Gastroesophageal sphincter (tissue), 4 donors: ENCODE results near the gene SLC6A12. TPM values are rescaled to one million over a fixed set of nuclear protein-coding genes. Genes with fewer than 3 reads are reported as not detected.

Experiments used
- ATAC-seq: fragments of 150-250 bp; one replicate; pipeline ENCODE4 v1.9.1; 2016; ENCODE audit warnings: mild to moderate bottlenecking, moderate library complexity
- H3K27ac ChIP-seq, 4 donors: fragments of 200-600 bp; sonication (generic) in 3 of 4; 1 replicate in 3 of 4; 2 replicates in 1 of 4; pipeline ENCODE4 v1.5.1; 2016 to 2019
- H3K27me3 ChIP-seq: fragments of 200-600 bp; sonication (generic); one replicate; pipeline ENCODE4 v1.5.1; 2019
- H3K36me3 ChIP-seq, 2 donors: fragments of 200-600 bp; sonication (generic); one replicate each; pipeline ENCODE4 v1.5.1; 2019; ENCODE audit warnings: control low read depth in 1 of 2
- H3K4me1 ChIP-seq, 3 donors: fragments of 200-600 bp; sonication (generic); 1 replicate in 2 of 3; 2 replicates in 1 of 3; pipeline ENCODE4 v1.5.1; 2016 to 2019; ENCODE audit warnings: control low read depth in 2 of 3
- H3K4me3 ChIP-seq, 2 donors: fragments of 200-600 bp; sonication (generic); one replicate each; pipeline ENCODE4 v1.5.1; 2019; ENCODE audit warnings: mild to moderate bottlenecking in 1 of 2, moderate library complexity in 1 of 2
- H3K9me3 ChIP-seq, 3 donors: fragments of 200-600 bp; sonication (generic); one replicate each; pipeline ENCODE4 v1.5.1; 2017 to 2019; ENCODE audit warnings: control low read depth in 2 of 3
- EP300 ChIP-seq: sonication (generic); formaldehyde crosslinking; IDR thresholded peaks from one replicate; pipeline ENCODE4 v1.6.1; 2017; ENCODE audit warnings: antibody characterized with exemption, mild to moderate bottlenecking
- POLR2A ChIP-seq, 2 donors: fragments of 450-650 bp; IDR thresholded peaks; one replicate each; pipeline ENCODE4 v1.6.1; 2017; ENCODE audit warnings: antibody characterized with exemption in 2 of 2, mild to moderate bottlenecking in 2 of 2, moderate library complexity in 1 of 2
- POLR2AphosphoS5 ChIP-seq: sonication (generic); formaldehyde crosslinking; IDR thresholded peaks from one replicate; pipeline ENCODE4 v1.6.1; 2017; ENCODE audit warnings: antibody characterized with exemption
- WGBS, 2 donors: methylation state at CpG; one replicate each; pipeline ENCODE4 v1.1.5; 2018; ENCODE audit warnings: low coverage in 1 of 2; 5-methylcytosine and 5-hydroxymethylcytosine counted together
- total RNA-seq, 4 donors: library from RNA; depleted of rRNA; stranded (reverse); fragments of >200 nt; gene quantifications; one replicate each; pipeline ENCODE4 v1.1.0, GENCODE V29; 2016
- TF ChIP-seq, protein P1 (sequence below), 4 experiments: fragments of 200-600 bp in 2 of 4; fragments of 450-650 bp in 2 of 4; sonication (generic) in 1 of 4; IDR thresholded peaks; one replicate each; pipeline ENCODE4 v1.5.1; 2017 to 2019; ENCODE audit warnings: antibody characterized with exemption in 4 of 4, mild to moderate bottlenecking in 2 of 4, moderate library complexity in 2 of 4

SLC6A12 gene
- total RNA-seq, 4 donors from 2014 or later = 11.3 TPM; not detected in 3

DNA sequence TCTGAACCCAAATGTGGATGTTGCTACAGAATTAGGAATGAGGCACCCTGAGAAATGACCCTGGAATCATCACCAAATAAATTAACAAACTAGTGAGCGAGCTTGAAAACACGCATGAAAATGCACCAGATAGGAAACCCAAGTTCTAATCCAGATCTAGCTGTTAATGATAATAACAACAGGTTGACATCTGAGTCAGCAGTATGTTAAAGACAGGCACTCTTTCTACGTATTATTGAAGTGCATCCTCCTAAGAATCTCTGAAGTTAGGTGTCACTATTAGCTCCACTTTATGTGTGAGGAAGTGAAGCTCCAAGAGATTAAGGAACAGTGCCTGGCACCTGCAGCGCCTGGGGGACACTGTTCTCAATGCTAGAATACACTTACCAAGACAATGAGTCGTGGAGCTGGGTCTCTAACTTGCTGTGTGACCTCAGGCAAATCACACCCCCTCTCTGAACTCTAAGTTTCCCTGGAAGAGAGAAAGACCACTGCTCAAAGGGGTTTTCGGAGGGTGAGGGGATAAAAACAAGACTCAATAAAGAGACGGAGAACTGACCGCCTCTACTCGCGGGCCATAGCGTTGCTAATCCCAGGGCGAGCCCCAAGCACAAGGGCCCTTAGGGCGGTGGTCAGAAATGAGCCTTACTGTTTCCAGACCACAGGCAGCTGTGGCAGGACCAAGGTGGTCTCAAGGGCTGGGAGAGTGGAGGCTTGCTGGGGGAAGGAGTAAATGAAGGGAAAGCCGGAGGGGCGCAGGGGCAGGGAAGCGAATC, 2.1 kb downstream of the SLC6A12 start:
- TF ChIP-seq EP300 (no peak), POLR2AphosphoS5 (no peak), POLR2A (IDR thresholded peaks at IDR 0.05) (no peak)
- TF ChIP-seq, protein P1, sequence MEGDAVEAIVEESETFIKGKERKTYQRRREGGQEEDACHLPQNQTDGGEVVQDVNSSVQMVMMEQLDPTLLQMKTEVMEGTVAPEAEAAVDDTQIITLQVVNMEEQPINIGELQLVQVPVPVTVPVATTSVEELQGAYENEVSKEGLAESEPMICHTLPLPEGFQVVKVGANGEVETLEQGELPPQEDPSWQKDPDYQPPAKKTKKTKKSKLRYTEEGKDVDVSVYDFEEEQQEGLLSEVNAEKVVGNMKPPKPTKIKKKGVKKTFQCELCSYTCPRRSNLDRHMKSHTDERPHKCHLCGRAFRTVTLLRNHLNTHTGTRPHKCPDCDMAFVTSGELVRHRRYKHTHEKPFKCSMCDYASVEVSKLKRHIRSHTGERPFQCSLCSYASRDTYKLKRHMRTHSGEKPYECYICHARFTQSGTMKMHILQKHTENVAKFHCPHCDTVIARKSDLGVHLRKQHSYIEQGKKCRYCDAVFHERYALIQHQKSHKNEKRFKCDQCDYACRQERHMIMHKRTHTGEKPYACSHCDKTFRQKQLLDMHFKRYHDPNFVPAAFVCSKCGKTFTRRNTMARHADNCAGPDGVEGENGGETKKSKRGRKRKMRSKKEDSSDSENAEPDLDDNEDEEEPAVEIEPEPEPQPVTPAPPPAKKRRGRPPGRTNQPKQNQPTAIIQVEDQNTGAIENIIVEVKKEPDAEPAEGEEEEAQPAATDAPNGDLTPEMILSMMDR (IDR thresholded peaks at IDR 0.05) = no peak
- 86 to 87% methylated on average over 7 to 9 of the region's 16 CpGs for WGBS, 2 donors
- no peak overlapping the region for H3K4me3 ChIP-seq
- H3K27me3 ChIP-seq = peaks cover 91% of the 10 kb centered on the region
- H3K36me3 ChIP-seq = no peaks in the 10 kb centered on the region
- no peak for ATAC-seq
- H3K9me3 ChIP-seq = no peaks in the 10 kb centered on the region
- H3K27ac ChIP-seq = no peak overlapping the region
- H3K4me1 ChIP-seq = peaks cover 0 to 9% (median 0%) of the 10 kb centered on the region in 3 donors

DNA sequence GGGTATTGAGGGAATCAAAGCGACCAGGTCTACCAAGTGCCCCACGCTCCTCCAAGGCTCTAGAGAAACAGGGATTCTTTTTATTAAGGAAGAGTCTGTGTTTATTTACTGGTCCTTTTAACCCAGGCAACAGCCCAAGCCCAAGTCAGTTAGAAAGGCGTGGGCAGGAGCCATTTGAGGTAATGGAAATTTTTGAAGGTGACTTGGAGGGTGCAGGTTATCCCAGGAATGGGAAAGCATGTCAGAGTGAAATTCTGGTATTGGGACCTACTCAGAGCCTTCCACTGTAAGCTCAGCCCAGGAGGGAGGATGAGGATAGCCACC, 2.9 kb downstream of the SLC6A12 start:
- H3K4me3 ChIP-seq = no peak overlapping the region

DNA sequence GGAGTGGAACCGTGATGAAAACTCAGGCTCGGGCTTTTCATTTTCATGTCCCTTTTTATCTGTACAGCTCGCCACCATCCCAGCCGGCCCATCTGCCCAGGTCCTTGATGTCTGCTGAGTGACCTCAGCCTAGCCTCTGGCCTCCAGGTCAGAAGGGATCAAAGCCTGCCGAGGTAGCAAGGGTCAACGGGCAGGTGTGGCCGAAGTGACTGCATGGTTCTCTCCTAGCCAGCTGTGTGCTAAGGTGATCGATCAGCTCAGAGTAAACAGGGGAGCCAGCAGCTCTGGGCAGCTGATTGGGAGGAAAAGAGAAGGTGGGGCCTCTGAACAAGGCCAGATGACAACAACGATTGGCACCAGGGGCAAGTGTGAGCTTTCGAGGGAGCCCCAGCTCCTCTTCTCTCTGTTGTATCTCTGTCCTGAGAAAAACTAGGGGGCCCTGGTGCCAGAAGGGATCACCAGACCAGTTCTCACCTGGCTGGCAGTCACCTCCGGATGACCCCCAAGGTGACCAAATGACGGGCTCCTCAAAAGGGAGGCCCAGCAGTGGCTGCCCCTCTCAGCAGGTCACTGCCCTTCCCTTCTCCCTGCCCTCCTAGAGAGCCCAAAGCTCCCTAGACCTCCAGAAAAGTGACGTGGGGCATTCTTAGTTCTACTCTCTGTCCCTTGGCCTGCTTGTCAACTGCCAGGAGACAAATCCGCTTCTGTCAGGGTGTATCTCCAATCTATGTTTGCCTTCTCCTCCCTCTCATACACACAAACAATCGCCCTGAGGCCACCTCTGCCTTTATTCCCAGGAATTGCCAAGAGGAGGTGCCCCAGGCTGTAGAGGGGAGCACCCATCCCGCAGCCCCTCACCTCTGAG, 3.4 kb downstream of the SLC6A12 start:
- TF ChIP-seq, protein P1 (IDR thresholded peaks at IDR 0.05) = no peak
- TF ChIP-seq POLR2AphosphoS5 (no peak), EP300 (no peak), POLR2A (IDR thresholded peaks at IDR 0.05) (no peak)
- H3K27ac ChIP-seq = no peak overlapping the region
- H3K9me3 ChIP-seq = no peaks in the 10 kb centered on the region
- no peaks in the 10 kb centered on the region for H3K36me3 ChIP-seq
- WGBS, 2 donors = 38 to 59% methylated on average over 8 to 12 of the region's 16 CpGs
- ATAC-seq = no peak
- peaks cover 0 to 9% (median 0%) of the 10 kb centered on the region in 3 donors for H3K4me1 ChIP-seq
- H3K27me3 ChIP-seq = peaks cover 97% of the 10 kb centered on the region
- H3K4me3 ChIP-seq = no peak overlapping the region

More for the DNA sequence above, 2.9 kb downstream of the SLC6A12 start:
- ATAC-seq = no peak
- H3K27me3 ChIP-seq = peaks cover 93% of the 10 kb centered on the region
- TF ChIP-seq EP300 (no peak), POLR2A (IDR thresholded peaks at IDR 0.05) (no peak), POLR2AphosphoS5 (no peak)
- TF ChIP-seq, protein P1 (IDR thresholded peaks at IDR 0.05) = no peak
- H3K4me1 ChIP-seq = peaks cover 0 to 9% (median 0%) of the 10 kb centered on the region in 3 donors
- no peaks in the 10 kb centered on the region for H3K9me3 ChIP-seq
- no peaks in the 10 kb centered on the region for H3K36me3 ChIP-seq
- 95% methylated on average over 2 of the region's 3 CpGs; no CpG with 5 or more reads in 1 of the 2 donors for WGBS, 2 donors
- no peak overlapping the region for H3K27ac ChIP-seq

DNA sequence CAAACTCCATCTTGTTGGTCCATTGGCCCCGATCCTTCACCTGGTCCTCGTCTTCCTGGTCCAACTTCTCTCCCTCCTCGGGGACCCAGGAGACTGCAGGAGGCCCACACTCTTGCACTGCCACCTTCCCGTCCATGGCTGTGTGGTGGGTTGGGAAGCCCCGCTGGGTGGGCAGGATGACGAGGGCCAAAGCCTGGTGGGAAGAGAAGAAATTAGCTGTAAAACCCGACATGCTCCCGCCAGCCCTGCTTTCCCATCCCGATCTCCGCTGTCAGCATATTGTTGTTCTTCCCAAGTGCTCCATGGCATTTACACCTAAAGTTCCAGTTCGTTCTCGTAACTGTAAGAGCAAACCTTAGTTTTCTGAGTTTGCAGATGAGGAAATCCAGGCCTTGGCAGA, 4.1 kb downstream of the SLC6A12 start:
- no peaks in the 10 kb centered on the region for H3K36me3 ChIP-seq
- no peak overlapping the region for H3K27ac ChIP-seq
- peaks cover 0 to 9% (median 0%) of the 10 kb centered on the region in 3 donors for H3K4me1 ChIP-seq
- TF ChIP-seq POLR2AphosphoS5 = no peak
- TF ChIP-seq, protein P1 (IDR thresholded peaks at IDR 0.05) = no peak
- no peak for TF ChIP-seq EP300
- TF ChIP-seq POLR2A (IDR thresholded peaks at IDR 0.05) = no peak
- H3K9me3 ChIP-seq = no peaks in the 10 kb centered on the region
- no peak for ATAC-seq
- WGBS, 2 donors = 83 to 100% methylated on average over 2 to 6 of the region's 12 CpGs
- no peak overlapping the region for H3K4me3 ChIP-seq
- H3K27me3 ChIP-seq = peaks cover 97% of the 10 kb centered on the region
